GM15510 (cell line): ENCODE measurements around the gene SLC1A7.

ENCODE experiments used
- POLR2A ChIP-seq: IDR thresholded peaks from 3 replicates; pipeline ENCODE4 v1.6.1; 2011; ENCODE audit warnings: borderline replicate concordance; ENCODE audit not compliant: insufficient read length; ENCODE audit errors: extremely low read depth

Gene SLC1A7

GRCh38 chr1:53116933-53117600 lies 25.4 kb downstream of the SLC1A7 start:
- TF ChIP-seq POLR2A: no peak

DNA sequence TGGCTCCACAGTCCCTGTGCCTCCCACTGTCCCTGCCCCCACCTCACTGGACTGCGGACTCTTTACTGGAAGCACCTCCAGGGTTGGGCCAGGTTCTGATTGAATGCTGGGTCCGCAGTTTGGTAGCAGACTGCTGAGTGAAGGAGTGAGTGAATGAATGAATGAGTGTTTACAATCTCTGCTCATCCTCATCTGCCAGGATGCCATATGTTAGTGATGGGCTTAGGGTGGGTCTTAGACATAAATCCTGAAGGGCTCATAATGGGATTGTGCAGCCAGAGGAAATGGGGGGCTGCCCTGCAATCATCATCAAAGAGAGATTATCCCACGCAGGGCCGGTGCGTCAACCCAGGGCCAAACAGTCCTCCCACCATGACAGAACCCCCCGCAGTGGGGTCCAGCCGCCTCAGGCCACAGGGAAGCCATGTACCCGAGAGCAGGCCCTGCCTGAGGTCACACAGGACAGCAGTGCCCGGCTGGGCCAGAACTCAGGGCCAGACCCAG lies 26.1 kb downstream of the SLC1A7 start:
- no peak for TF ChIP-seq POLR2A

GRCh38 chr1:53115403-53116306 lies 26.8 kb downstream of the SLC1A7 start:
- no peak for TF ChIP-seq POLR2A

DNA sequence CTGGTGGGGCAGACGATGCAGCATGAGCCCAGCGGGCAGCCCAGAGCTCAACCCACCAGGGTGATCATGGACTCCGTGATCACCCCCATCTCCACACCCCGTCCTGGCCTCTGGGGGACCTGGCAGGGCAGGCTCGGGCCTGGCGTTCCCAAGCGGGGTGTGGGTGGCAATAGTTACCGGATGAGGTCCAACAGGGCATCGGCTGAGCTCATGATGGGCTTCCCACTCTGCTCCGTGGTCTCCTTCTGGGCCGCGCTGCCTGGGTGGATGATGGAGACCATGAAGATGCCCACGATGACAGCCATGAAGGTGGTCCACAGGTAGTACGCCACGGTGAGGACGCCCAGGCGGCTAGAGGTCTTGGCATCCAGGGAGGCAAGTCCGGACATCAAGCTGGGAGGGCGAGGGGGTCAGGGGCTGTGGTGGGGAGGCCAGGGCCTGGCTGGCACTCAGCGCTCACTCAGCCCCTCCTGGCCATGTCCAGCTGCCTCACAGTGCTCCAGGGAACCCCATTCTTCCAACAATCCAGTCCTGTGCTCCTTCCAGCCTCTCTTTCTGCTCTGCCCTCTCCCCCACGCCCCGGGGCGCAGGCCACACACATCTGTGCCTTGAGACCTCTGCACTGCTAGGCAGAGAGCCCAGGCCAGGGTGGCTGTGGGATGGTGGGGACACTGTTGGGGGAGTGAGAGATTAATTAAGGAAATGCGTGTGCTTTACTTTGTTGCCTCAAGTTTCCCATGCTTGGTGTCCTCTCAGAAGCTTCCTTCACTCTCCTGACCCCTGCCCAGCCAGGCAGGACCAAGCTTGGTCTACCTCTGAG lies 27.6 kb downstream of the SLC1A7 start:
- TF ChIP-seq POLR2A: no peak

DNA sequence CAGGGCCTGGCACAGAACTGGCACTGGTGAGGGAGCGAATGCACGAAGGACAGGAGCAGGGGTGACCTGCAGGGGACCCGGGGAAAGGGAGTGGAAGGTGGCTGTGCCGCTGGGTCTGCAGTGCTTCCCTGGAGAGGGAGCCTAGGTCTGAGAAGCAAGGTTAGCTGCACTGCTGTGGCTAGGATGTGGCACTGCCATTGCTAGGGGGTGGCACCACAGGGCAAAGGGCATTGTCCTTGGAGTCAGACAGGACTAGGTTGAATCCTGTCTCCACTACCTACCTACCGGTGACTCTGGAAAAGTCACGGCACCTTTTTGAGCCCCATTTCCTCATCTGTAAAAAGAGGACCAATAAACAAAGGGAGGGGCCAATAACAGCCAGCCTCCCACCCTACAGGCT lies 28.3 kb downstream of the SLC1A7 start:
- no peak for TF ChIP-seq POLR2A

DNA sequence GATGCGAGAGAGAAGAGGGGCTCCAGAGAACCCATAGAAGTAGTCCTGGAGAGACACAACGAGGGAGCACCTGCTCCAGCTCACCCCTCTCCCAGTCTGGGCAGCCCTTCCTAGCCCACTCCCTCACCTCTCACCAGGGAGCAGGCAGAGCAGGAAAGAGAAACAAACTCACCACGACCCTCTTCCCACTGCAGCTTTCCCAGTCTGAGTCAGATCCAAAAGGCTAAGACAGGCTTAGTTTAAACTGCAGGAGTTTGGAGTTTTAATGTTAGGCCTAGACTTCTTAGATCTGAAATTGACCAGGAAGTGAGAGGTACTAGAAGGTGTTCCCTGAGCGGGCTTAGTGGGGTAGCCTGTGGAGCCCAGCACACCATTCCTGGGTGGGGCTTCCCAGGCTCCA lies 29.6 kb downstream of the SLC1A7 start:
- TF ChIP-seq POLR2A: no peak

DNA sequence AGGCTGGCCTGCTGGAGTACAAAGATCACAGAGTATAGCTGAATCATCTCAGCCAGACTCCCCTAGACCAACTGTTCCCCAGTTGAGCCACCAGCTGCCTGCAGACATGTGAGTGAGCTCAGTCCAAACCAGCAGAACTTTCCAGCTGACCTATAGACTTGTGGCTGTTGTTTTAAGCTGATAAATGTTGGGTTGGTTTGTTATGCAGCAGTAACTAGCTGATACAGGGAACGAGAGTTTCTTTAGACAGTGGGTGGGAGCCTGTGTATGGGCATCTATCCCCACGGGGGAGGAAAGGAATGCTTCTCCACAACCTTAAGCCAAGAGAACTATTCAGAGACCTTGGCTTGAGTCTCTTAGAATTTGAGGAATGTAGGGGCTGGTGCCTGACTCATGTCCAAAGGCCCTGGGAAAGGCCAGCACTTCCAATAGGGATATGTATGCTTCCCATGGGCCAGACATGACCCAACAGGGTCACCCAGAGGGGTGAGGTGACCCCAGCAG lies 30.1 kb downstream of the SLC1A7 start:
- no peak for TF ChIP-seq POLR2A

DNA sequence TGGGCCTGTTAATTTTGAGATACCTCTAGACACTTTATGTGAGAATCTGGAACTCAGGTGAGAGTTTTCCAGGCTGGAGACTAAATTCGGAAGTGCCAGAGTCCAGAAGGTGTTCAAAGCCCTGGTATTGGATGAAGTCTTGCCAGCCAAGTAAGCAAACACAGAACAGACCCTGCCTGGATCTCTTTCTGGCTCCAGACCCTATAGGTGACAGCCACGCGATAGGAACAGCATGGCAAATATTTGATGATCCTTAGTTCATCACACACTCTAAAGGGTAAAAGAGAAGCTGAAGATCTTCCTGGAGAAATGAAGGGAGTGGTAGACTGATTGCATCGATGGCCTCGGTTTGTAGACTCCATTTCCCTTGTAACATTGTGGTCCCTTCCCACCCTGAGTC lies 30.7 kb downstream of the SLC1A7 start:
- no peak for TF ChIP-seq POLR2A

DNA sequence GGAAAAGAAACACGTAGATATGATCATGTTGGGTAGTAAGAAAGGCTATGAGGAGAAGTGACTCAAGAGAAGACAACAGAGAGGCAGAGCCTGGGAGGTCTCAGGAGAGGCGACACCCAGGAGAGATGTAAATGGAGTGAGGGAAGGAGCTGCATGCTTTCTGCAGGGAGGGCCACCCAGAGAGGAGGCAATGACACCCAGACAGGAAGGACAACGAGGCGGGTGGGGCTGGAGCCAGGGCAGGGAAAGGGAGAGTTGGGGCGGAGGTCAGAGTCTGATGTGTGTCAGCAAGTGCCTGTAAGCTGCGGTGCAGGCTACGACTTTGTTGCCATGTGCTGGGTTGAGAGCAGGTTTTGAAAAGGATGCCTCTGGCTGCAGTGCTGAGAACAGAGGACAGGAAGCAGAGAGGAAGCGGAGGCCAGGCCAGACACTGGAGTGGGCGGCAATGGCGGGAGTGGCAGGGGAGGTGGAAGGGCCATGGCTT lies 31.3 kb downstream of the SLC1A7 start:
- TF ChIP-seq POLR2A: no peak

- no peak for TF ChIP-seq POLR2A
Observed at GRCh38 chr1:53110370-53111072, 31.9 kb downstream of the SLC1A7 start.

DNA sequence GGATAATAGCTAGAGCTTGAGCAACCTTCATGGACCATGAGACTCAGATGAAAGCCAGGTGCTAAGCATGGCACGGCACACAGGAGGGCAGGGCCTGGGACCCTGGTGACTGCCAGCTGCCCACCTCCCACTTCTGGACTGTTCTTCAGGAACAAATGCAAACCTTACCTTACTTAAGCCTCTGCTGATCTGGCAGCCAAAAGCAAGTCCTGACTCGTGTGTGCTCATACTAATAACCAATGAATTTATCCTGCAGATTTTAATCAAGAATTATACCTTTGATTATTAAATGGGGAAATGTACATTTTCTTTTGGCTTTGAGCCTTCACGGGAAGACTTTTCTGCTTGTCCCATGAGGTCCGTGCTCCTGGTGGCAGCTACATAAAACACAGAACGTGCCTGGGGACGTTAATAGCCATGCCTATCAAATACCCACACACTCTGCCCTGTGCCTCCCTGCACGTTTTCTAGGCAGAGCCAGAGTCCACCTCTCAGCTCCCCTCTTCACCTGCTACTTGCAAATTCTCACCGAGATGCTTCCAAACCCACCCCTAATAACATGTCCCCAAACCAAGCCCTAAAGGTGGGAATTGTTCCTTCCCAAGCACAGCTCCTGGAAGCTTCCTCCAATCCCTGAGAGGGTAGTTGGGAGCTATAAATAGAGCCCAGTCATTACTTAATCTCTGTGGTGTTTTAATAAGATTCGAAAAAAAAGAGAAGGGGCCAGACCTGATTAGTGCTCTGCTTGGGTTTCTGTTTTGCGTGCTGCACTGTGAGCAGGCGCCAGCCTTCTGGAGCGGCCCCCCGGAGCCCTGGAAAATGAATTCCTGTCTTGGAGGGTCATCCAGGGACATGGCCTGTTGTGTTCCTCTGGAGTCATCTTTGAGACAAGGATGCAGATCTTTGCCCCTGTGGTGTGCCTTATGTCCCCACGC lies 33.5 kb downstream of the SLC1A7 start:
- TF ChIP-seq POLR2A: no peak

DNA sequence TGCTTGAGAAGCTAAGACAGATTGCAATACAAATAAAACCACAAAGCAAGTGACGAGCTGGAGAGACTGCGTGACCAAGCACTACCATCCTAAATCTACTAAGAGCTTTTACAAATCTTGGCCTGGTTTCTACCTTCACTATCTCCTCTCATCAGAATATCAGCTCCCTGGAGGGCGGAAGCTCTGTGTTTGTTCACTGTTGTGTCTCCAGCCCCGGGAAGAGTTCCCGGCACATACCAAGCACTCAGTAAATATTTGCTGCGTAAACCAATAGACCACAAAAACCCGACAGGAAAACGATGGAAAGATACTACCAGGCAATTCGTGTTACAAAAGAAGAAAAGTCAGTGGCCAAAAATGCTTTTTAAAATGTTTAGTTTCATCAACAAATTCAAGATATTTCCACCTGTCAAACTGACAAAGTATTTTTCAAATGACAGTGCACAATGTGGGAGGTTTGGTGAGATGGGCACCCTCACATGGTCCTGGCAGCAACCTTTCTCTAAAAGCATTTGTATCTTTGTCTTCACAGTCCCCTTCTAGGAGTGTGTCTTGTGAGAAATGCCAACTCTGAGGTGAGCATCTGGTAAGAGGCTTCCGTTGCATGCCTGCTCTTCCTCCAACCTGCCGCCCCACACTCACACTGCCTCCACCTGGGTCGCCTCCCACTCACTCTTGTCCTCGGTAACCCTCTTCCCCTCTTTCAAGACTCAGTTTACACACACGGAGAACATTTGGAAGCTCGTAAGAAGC lies 34.7 kb downstream of the SLC1A7 start:
- TF ChIP-seq POLR2A: no peak
